Dendritic cell treated with granulocyte-macrophage colony-stimulating factor and Interleukin-4, amounts not matched to agents 40 ng/mL and 50 ng/mL, for 4 days (primary cell): ENCODE results near the gene CLEC16A.
A peak's percentile ranks its signal among the peaks of the same experiment; 100 is the strongest.

Source experiments
- H3K27ac Mint-ChIP-seq: one replicate; pipeline ENCODE4 v1.8.0; 2022; ENCODE audit warnings: mild to moderate bottlenecking, mixed read lengths
- H3K27me3 Mint-ChIP-seq: one replicate; pipeline ENCODE4 v1.8.0; 2022; ENCODE audit warnings: mild to moderate bottlenecking, mixed read lengths
- H3K36me3 Mint-ChIP-seq: one replicate; pipeline ENCODE4 v1.8.0; 2022; ENCODE audit warnings: low read depth, mixed read lengths
- H3K4me1 Mint-ChIP-seq: one replicate; pipeline ENCODE4 v1.8.0; 2022; ENCODE audit warnings: low read depth, mixed read lengths
- H3K4me3 Mint-ChIP-seq: one replicate; pipeline ENCODE4 v1.8.0; 2022; ENCODE audit warnings: mild to moderate bottlenecking, moderate library complexity, mixed read lengths
- H3K9me3 Mint-ChIP-seq: one replicate; pipeline ENCODE4 v1.8.0; 2022; ENCODE audit warnings: mixed read lengths
- intact Hi-C: fragments of 100-400 bp; cut with micrococcal nuclease; formaldehyde crosslinking; loops from one replicate; pipeline ENCODE4 v1.15.0; 2022

The CLEC16A gene

DNA sequence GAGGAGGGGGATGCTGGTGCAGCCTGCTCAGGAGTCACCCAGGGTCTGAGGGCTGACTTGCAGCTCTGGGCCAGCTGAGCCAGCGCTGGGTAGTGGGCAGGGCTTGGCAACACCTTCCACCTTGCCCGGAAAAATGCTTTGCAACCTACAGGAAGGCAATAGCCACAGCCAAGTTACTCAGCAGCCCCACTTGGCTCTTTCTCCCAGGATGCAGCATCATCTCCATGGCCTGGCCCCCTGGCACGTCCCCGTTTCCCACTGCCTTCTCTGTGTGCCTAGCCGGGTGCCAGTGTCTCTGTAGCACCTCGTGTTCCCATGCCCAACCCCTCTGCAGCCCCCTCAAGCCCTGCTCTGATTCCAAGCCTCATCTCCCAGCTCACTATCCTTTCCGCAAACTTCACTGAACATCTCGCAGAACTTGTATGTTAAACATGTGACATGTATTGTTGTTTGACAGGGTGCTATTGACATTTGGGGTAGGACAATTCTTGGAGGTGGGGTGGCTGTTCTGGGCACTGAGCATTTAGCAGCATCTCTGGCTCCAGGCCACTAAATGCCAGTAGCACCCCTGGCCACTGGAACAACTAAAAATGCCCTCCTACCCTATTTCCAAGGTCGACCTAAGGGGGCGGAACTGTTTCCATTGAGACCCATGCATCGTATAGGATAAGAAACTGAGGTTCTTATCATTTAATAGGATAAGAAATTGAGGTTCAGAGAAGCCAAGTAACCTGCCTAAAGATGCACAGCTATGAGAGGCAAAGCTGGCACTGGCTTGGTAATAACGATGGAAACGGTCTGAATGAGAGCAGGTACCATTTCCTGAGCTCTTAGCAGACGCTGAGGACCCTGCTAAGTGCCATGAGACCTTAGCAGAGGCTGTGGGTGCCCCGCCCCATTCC, 14.3 kb upstream of the CLEC16A start:
- H3K4me3 Mint-ChIP-seq: no peak overlapping the region
- no peaks in the 10 kb centered on the region for H3K27me3 Mint-ChIP-seq
- H3K27ac Mint-ChIP-seq: peak overlapping the region; percentile 62
- H3K9me3 Mint-ChIP-seq: no peaks in the 10 kb centered on the region
- intact Hi-C loops: no loop called here
- peaks cover 73% of the 10 kb centered on the region for H3K36me3 Mint-ChIP-seq
- H3K4me1 Mint-ChIP-seq: peaks cover 63% of the 10 kb centered on the region

DNA sequence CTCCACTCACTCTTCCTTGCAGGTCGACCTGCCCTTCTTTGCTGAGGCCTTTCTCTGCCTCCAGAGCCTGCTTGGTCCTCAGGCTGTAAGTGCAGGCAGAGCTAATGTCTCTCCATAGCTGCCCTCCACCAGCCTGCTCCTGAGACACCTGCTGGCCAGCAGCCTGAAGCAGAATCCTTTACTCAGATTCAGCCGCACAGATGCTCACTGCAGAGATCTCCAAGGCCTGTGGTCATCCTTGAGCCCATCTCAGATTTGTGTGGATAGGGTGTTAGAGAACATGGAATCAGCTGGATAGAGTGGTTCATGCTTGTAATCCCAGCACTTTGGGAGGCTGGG, 13.6 kb upstream of the CLEC16A start:
- Mint-ChIP-seq H3K9me3 (no peaks in the 10 kb centered on the region), H3K4me1 (peaks cover 61% of the 10 kb centered on the region), H3K27me3 (no peaks in the 10 kb centered on the region), H3K36me3 (peaks cover 73% of the 10 kb centered on the region), H3K4me3 (no peak overlapping the region), H3K27ac (peak overlapping the region; percentile 62)
- intact Hi-C loops: no loop called here

DNA sequence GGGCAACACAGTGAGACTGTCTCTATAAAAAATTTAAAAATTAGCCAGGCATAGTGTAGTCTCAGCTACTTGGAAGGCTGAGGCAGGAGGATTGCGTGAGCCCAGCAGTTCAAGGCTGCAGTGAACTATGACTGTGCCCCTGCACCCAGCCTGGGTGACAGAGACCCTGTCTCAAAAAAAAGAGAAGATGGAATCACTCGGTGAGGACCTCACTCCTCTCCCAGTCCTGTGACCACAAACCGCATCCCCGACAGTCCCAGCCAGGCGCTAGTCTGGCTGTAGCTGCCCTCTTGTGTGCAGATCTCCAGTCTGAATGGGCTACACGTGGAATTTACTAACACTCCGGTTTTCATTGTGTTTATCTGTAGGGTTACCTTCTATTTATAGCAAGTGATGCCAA, 13.2 kb upstream of the CLEC16A start:
- Mint-ChIP-seq H3K36me3 (peaks cover 73% of the 10 kb centered on the region), H3K4me3 (no peak overlapping the region), H3K9me3 (no peaks in the 10 kb centered on the region), H3K27me3 (no peaks in the 10 kb centered on the region), H3K27ac (peak overlapping the region; percentile 62), H3K4me1 (peaks cover 61% of the 10 kb centered on the region)
- intact Hi-C loops: no loop called here

GRCh38 chr16:10931977-10932632, 12.3 kb upstream of the CLEC16A start:
- Mint-ChIP-seq H3K4me1 (peaks cover 62% of the 10 kb centered on the region), H3K27ac (peak overlapping the region; percentile 62), H3K27me3 (no peaks in the 10 kb centered on the region), H3K9me3 (no peaks in the 10 kb centered on the region), H3K36me3 (peaks cover 73% of the 10 kb centered on the region), H3K4me3 (no peak overlapping the region)
- intact Hi-C loops: no loop called here

- intact Hi-C loops: no loop called here
- H3K27ac Mint-ChIP-seq: peak overlapping the region; percentile 26
- no peaks in the 10 kb centered on the region for H3K27me3 Mint-ChIP-seq
- H3K4me3 Mint-ChIP-seq: no peak overlapping the region
- peaks cover 60% of the 10 kb centered on the region for H3K4me1 Mint-ChIP-seq
- no peaks in the 10 kb centered on the region for H3K9me3 Mint-ChIP-seq
- H3K36me3 Mint-ChIP-seq: peaks cover 73% of the 10 kb centered on the region
Observed at GRCh38 chr16:10932959-10933710, 11.2 kb upstream of the CLEC16A start.

DNA sequence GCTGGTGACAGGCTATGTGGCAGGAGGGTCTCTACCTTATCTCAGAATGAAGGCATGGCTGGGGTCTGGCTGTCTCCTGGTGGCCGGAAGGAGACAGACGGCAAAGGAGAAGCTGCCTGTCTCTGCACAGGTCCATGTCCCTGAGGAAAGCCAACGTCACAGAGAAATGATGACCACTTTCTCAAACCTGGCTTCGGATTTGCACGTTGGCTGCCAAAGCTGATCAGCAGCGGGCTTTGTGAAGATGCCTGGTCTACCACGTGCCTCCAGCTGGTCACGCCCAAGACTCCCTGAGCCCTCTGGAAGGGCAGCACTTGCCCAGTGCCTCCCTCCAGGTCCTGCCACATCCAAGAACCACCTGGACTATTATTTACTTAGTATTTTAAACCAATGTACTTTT, 10.5 kb upstream of the CLEC16A start:
- intact Hi-C loops: no loop called here
- peaks cover 62% of the 10 kb centered on the region for H3K4me1 Mint-ChIP-seq
- H3K27ac Mint-ChIP-seq: peak overlapping the region; percentile 26
- H3K4me3 Mint-ChIP-seq: no peak overlapping the region
- no peaks in the 10 kb centered on the region for H3K27me3 Mint-ChIP-seq
- peaks cover 72% of the 10 kb centered on the region for H3K36me3 Mint-ChIP-seq
- H3K9me3 Mint-ChIP-seq: no peaks in the 10 kb centered on the region

GRCh38 chr16:10934325-10935107, 9.8 kb upstream of the CLEC16A start:
- H3K36me3 Mint-ChIP-seq: peaks cover 72% of the 10 kb centered on the region
- H3K27me3 Mint-ChIP-seq: no peaks in the 10 kb centered on the region
- H3K4me1 Mint-ChIP-seq: peaks cover 63% of the 10 kb centered on the region
- H3K9me3 Mint-ChIP-seq: no peaks in the 10 kb centered on the region
- intact Hi-C loops: no loop called here
- H3K4me3 Mint-ChIP-seq: no peak overlapping the region
- peak overlapping the region; percentile 26 for H3K27ac Mint-ChIP-seq

GRCh38 chr16:10935226-10935915, 9.0 kb upstream of the CLEC16A start:
- no peaks in the 10 kb centered on the region for H3K27me3 Mint-ChIP-seq
- no peak overlapping the region for H3K27ac Mint-ChIP-seq
- H3K9me3 Mint-ChIP-seq: no peaks in the 10 kb centered on the region
- no peak overlapping the region for H3K4me3 Mint-ChIP-seq
- peaks cover 74% of the 10 kb centered on the region for H3K36me3 Mint-ChIP-seq
- intact Hi-C loops: no loop called here
- H3K4me1 Mint-ChIP-seq: peaks cover 66% of the 10 kb centered on the region

DNA sequence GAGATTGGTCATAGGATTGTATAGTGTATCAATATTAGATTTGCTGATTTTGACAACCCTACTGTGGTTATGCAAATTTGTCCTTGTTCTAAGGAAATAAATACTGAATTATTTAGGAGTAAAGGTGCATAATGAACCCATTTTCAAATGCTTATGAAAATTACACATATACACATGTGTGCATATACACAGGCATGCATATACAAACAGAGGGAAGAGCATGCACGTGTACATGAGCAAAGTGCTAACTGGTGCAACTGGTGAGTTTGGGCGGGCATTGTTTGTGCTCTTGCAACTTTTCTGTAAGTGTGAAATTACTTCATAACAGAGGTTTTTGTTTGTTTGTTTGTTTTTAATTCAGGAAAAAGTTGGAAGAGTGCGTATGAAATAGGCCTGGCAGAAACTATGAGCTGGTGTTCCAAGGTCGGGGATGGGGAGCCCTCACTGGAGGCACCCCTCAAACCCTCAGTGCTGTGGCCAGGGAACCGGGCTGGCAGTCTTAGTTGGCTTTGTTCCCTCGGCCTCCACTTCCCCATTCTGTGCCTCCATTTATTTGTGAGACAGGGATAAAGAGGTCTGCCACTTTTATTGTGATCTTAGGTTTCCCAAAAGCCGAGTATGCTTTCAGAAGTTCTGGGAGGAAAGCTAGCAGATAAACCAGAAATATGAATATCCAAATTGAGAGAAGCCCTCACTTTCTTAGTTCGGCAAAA, 7.9 kb upstream of the CLEC16A start:
- Mint-ChIP-seq H3K4me3 (no peak overlapping the region), H3K9me3 (no peaks in the 10 kb centered on the region), H3K27ac (peak overlapping the region; percentile 80), H3K4me1 (peaks cover 76% of the 10 kb centered on the region), H3K27me3 (no peaks in the 10 kb centered on the region), H3K36me3 (peaks cover 80% of the 10 kb centered on the region)
- intact Hi-C loops: no loop called here

GRCh38 chr16:10937068-10937859, 7.1 kb upstream of the CLEC16A start:
- Mint-ChIP-seq H3K27ac (peak overlapping the region; percentile 80), H3K27me3 (no peaks in the 10 kb centered on the region)
- intact Hi-C loops: no loop called here

DNA sequence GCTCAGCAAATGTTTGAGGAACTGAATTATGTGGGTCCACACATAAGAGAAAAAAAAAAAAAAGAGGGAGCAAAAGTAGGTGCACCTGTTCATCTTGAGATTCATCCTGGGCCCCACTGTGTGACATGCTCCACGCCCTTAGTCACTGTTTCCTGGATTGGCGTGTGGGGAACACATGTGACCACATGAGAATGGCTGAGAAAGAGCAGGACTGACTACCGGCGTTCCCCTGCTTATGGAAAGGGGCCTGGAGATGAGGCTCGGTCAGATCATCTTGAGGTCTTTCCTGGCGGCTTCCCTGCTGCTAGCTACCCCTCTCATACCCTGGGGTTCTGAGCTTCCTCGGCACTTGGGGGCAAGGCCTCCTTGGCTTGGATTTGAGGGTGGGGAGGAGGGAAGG, 6.0 kb upstream of the CLEC16A start:
- Mint-ChIP-seq H3K9me3 (no peaks in the 10 kb centered on the region), H3K4me3 (peak overlapping the region; percentile 75), H3K4me1 (peaks cover 87% of the 10 kb centered on the region), H3K27me3 (no peaks in the 10 kb centered on the region), H3K27ac (peak overlapping the region; percentile 80), H3K36me3 (peaks cover 78% of the 10 kb centered on the region)
- intact Hi-C loops: no loop called here

More at GRCh38 chr16:10937068-10937859, 7.1 kb upstream of the CLEC16A start:
- Mint-ChIP-seq H3K4me3 (peak overlapping the region; percentile 37), H3K9me3 (no peaks in the 10 kb centered on the region), H3K4me1 (peaks cover 79% of the 10 kb centered on the region), H3K36me3 (peaks cover 83% of the 10 kb centered on the region)
